ENCODE measurements around the gene ELF4. TPM values are rescaled to one million over a fixed set of nuclear protein-coding genes. Genes with fewer than 3 reads are reported as not detected.

ELF4 gene
- total RNA-seq = 11.3 TPM
- 13.7 TPM for polyA plus RNA-seq

DNA sequence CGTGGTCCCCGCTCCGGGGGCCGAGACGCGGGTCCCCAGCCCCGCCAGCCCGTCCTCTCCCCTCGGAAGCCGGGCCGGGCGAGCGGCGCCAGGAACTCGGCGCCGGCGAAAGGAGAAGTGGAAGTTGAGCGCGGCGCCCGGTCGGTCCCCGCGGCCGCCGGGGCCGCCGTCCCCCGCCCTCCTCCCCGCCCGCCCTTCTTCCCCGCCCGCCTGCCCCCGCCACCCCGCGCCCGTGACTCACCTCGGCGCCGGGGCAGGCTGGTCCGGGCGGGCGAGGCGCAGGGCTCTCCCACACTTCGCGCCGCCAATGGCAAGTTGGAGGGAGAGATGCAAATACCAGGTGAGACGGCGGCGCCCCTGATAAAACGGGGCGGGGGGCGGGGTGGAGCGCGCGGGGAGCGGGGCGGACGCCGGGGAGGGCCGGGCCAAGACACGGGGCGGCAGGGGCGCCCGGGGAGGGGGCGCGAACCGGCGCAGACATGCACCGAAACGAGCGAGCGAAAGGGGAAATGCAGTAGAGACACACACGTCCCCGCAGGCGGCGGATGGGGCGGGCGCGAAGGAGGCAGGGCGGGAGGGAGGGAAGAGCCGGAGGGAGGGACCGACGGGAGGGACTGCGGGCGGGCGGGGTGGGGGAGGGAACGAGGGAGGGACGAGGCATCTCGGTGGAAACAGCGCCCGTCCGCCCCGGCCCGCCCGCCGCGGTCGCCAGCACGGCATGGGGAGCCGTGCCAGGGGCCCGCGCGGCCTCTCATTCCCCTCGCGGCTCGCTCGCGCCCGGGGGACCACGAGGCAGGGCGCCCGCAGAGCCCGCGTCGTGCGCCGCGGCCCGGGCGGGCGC, at the start of gene ELF4:
Gene ELF4 (minus strand): TSS at position 119 of the 841 bp plus-strand sequence. CDS start 29,167 bp downstream, outside the sequence.
- Histone ChIP-seq H3K27ac (ENCODE audit: low read depth) (peak within 1 kb of the TSS; percentile 90), H3K4me1 (ENCODE audit: insufficient read depth) (peaks cover 1% of the 10 kb centered on the region), H3K4me3 (ENCODE audit: low read depth, low read length) (peak within 1 kb of the TSS; percentile 78), H3K36me3 (ENCODE audit: insufficient read depth) (no peaks in the 10 kb centered on the region)
- no peak for DNase-seq (ENCODE audit: extremely low spot score)
- 1% methylated on average over 61 of the region's 123 CpGs for WGBS

- Histone ChIP-seq H3K4me1 (ENCODE audit: insufficient read depth) (peaks cover under 1% of the 10 kb centered on the region), H3K27ac (ENCODE audit: low read depth) (no peak overlapping the region), H3K4me3 (ENCODE audit: low read depth, low read length) (no peak overlapping the region), H3K36me3 (ENCODE audit: insufficient read depth) (no peaks in the 10 kb centered on the region)
- 83% methylated on average over 4 of the region's 4 CpGs for WGBS
- no peak for DNase-seq (ENCODE audit: extremely low spot score)
These were observed 49.5 kb upstream of the ELF4 start for GRCh38 chrX:130159776-130160175.

DNA sequence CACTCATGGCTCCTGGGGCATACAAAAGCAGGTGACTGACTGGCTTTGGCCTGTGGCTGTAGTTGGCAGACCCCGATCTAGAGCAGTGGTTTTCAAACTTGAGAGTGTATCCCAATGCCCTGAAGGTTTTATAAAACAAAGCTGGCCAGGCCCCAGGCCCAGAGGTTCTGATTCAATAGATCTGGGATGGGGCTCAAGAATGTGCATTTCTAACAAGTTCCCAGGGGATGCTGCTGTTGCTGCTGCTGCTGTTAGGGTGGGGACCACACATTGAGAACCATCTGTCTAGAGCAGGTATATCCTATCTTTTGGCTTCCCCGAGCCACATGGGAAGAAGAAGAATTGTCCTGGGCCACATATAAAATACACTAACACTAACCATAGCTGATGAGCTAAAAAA, 48.0 kb upstream of the ELF4 start:
- no peak overlapping the region for H3K27ac ChIP-seq (ENCODE audit: low read depth)
- WGBS = 88% methylated on average over 2 of the region's 2 CpGs
- H3K36me3 ChIP-seq (ENCODE audit: insufficient read depth) = no peaks in the 10 kb centered on the region
- no peaks in the 10 kb centered on the region for H3K4me1 ChIP-seq (ENCODE audit: insufficient read depth)
- no peak for DNase-seq (ENCODE audit: extremely low spot score)
- no peak overlapping the region for H3K4me3 ChIP-seq (ENCODE audit: low read depth, low read length)

DNA sequence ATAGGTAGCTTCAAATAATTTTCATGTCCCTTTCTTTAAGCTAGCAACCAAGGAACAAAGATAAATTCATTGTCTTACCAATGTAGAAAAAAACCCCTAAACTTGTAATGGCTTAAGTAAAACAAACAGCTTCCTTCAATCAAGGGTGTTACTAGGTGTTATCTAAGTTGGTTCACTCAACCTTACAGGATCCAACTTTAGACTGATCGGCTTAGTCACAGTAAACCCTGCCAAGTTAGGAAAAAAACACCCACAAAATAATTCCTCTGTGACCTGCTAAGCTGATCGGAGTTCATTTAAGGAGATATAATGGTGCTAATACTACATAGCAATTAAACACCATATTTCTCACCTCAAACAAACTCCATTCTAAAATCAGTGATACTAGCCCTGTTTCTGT, 45.3 kb upstream of the ELF4 start:
- WGBS = 72% methylated on average over 2 of the region's 2 CpGs
- Histone ChIP-seq H3K4me3 (ENCODE audit: low read depth, low read length) (no peak overlapping the region), H3K36me3 (ENCODE audit: insufficient read depth) (no peaks in the 10 kb centered on the region), H3K27ac (ENCODE audit: low read depth) (no peak overlapping the region), H3K4me1 (ENCODE audit: insufficient read depth) (no peaks in the 10 kb centered on the region)
- no peak for DNase-seq (ENCODE audit: extremely low spot score)

DNA sequence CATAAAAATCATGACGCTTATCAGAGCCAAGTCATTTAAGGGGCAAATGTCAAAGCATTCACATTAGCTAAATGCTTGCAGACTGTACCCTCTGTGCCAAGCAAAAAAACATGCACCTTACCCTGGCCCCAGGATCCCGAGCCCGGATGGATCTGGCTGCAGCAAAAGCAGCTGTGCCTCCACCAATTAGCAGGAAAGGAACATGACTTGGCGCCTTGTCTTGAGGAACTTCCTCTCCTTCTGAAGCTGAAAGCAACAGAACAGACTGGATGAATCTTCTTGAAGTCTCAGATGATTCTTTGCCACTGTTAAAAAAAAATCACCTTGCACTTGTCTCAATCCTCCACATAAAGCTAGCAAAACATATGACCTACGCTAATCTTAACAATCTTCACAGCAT, 37.3 kb upstream of the ELF4 start:
- no peak for DNase-seq (ENCODE audit: extremely low spot score)
- Histone ChIP-seq H3K4me3 (ENCODE audit: low read depth, low read length) (no peak overlapping the region), H3K36me3 (ENCODE audit: insufficient read depth) (no peaks in the 10 kb centered on the region), H3K27ac (ENCODE audit: low read depth) (no peak overlapping the region), H3K4me1 (ENCODE audit: insufficient read depth) (no peaks in the 10 kb centered on the region)
- 82% methylated on average over 5 of the region's 5 CpGs for WGBS

DNA sequence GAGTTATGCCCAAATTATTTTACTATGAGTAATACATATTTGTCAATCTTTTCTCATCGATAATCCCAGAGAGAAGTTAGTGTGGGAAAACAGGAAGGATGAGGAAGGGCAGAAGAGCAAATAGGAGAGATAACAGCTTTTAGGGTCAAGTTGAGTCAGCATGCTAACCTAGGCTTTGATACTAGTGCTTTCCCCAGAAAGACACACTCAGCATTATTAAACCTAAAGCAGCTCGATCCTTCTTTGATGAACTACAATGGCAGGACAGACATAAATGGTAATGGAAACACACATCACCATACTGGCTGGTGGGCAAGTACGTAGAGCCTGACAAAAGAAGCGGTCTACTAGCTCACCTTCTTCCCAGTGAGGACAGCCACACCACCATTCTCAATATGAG, 34.8 kb upstream of the ELF4 start:
- DNase-seq (ENCODE audit: extremely low spot score) = no peak
- Histone ChIP-seq H3K4me1 (ENCODE audit: insufficient read depth) (no peaks in the 10 kb centered on the region), H3K27ac (ENCODE audit: low read depth) (no peak overlapping the region), H3K4me3 (ENCODE audit: low read depth, low read length) (no peak overlapping the region), H3K36me3 (ENCODE audit: insufficient read depth) (no peaks in the 10 kb centered on the region)
- 92% methylated on average over 4 of the region's 4 CpGs for WGBS

DNA sequence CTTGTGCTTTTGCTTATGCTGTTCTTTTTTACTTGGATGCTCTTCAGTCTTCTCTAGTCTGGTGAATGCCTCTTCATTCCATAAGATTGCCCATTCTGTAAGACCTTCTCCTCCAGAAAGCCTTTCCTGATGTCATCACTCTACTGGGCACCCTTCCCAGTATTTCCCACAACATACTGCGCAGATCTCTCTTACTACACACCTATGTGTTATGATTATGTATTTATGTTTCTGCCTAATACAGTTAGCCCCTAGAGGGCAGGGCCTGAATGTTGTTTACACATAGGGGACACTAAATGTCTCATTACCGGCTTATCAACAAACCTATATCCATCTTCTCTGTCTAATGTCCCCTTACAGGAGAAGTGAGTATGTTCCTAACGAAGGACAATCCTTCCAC, 34.2 kb upstream of the ELF4 start:
- no peak for DNase-seq (ENCODE audit: extremely low spot score)
- no peak overlapping the region for H3K4me3 ChIP-seq (ENCODE audit: low read depth, low read length)
- no peaks in the 10 kb centered on the region for H3K36me3 ChIP-seq (ENCODE audit: insufficient read depth)
- no peaks in the 10 kb centered on the region for H3K4me1 ChIP-seq (ENCODE audit: insufficient read depth)
- no peak overlapping the region for H3K27ac ChIP-seq (ENCODE audit: low read depth)
- 58% methylated on average over 3 of the region's 3 CpGs for WGBS

- WGBS = 50% methylated on average over 3 of the region's 3 CpGs
- Histone ChIP-seq H3K36me3 (ENCODE audit: insufficient read depth) (no peaks in the 10 kb centered on the region), H3K4me1 (ENCODE audit: insufficient read depth) (no peaks in the 10 kb centered on the region), H3K4me3 (ENCODE audit: low read depth, low read length) (no peak overlapping the region), H3K27ac (ENCODE audit: low read depth) (no peak overlapping the region)
- no peak for DNase-seq (ENCODE audit: extremely low spot score)
These were observed 29.3 kb upstream of the ELF4 start for GRCh38 chrX:130139474-130140201.

GRCh38 chrX:130136961-130137360, 26.7 kb upstream of the ELF4 start:
- Histone ChIP-seq H3K36me3 (ENCODE audit: insufficient read depth) (no peaks in the 10 kb centered on the region), H3K27ac (ENCODE audit: low read depth) (no peak overlapping the region), H3K4me3 (ENCODE audit: low read depth, low read length) (no peak overlapping the region), H3K4me1 (ENCODE audit: insufficient read depth) (no peaks in the 10 kb centered on the region)
- 93% methylated on average over 8 of the region's 8 CpGs for WGBS
- no peak for DNase-seq (ENCODE audit: extremely low spot score)

GRCh38 chrX:130136496-130136895, 26.2 kb upstream of the ELF4 start:
- Histone ChIP-seq H3K27ac (ENCODE audit: low read depth) (no peak overlapping the region), H3K36me3 (ENCODE audit: insufficient read depth) (no peaks in the 10 kb centered on the region), H3K4me3 (ENCODE audit: low read depth, low read length) (no peak overlapping the region), H3K4me1 (ENCODE audit: insufficient read depth) (no peaks in the 10 kb centered on the region)
- DNase-seq (ENCODE audit: extremely low spot score) = no peak
- 82% methylated on average over 5 of the region's 5 CpGs for WGBS

GRCh38 chrX:130130990-130131389, 20.7 kb upstream of the ELF4 start:
- no peak overlapping the region for H3K27ac ChIP-seq (ENCODE audit: low read depth)
- H3K4me1 ChIP-seq (ENCODE audit: insufficient read depth) = no peaks in the 10 kb centered on the region
- no peak for DNase-seq (ENCODE audit: extremely low spot score)
- no peak overlapping the region for H3K4me3 ChIP-seq (ENCODE audit: low read depth, low read length)
- H3K36me3 ChIP-seq (ENCODE audit: insufficient read depth) = peaks cover 1% of the 10 kb centered on the region
- WGBS = 92% methylated on average over 5 of the region's 5 CpGs

GRCh38 chrX:130125091-130125874, 15.0 kb upstream of the ELF4 start:
- H3K4me3 ChIP-seq (ENCODE audit: low read depth, low read length) = no peak overlapping the region

GRCh38 chrX:130124577-130124976, 14.3 kb upstream of the ELF4 start:
- no peak for DNase-seq (ENCODE audit: extremely low spot score)
- peak overlapping the region; percentile 60 for H3K27ac ChIP-seq (ENCODE audit: low read depth)
- H3K4me1 ChIP-seq (ENCODE audit: insufficient read depth) = no peaks in the 10 kb centered on the region
- H3K4me3 ChIP-seq (ENCODE audit: low read depth, low read length) = no peak overlapping the region
- WGBS = 83% methylated on average over 4 of the region's 4 CpGs
- H3K36me3 ChIP-seq (ENCODE audit: insufficient read depth) = peaks cover 1% of the 10 kb centered on the region

More at GRCh38 chrX:130125091-130125874, 15.0 kb upstream of the ELF4 start:
- Histone ChIP-seq H3K27ac (ENCODE audit: low read depth) (peak overlapping the region; percentile 64), H3K36me3 (ENCODE audit: insufficient read depth) (peaks cover 1% of the 10 kb centered on the region), H3K4me1 (ENCODE audit: insufficient read depth) (no peaks in the 10 kb centered on the region)
- WGBS = 17% methylated on average over 13 of the region's 13 CpGs
- no peak for DNase-seq (ENCODE audit: extremely low spot score)

Measured in urinary bladder (tissue), 4 donors.